GM18867 (cell line): ENCODE data around the gene PTAR1.
A peak's percentile ranks its signal among the peaks of the same experiment; 100 is the strongest.
"Not testable (repeated sequence)": the region's sequence is repeated elsewhere in the genome, so short reads cannot be mapped to it uniquely, and the experiment has no call there.

Experiments
- ATAC-seq: cut with Tn5 transposase; IDR thresholded peaks from one replicate; pipeline ENCODE4 v1.9.1; 2021; ENCODE audit warnings: mild to moderate bottlenecking, moderate library complexity; ENCODE audit not compliant: unreplicated experiment

PTAR1 gene

DNA sequence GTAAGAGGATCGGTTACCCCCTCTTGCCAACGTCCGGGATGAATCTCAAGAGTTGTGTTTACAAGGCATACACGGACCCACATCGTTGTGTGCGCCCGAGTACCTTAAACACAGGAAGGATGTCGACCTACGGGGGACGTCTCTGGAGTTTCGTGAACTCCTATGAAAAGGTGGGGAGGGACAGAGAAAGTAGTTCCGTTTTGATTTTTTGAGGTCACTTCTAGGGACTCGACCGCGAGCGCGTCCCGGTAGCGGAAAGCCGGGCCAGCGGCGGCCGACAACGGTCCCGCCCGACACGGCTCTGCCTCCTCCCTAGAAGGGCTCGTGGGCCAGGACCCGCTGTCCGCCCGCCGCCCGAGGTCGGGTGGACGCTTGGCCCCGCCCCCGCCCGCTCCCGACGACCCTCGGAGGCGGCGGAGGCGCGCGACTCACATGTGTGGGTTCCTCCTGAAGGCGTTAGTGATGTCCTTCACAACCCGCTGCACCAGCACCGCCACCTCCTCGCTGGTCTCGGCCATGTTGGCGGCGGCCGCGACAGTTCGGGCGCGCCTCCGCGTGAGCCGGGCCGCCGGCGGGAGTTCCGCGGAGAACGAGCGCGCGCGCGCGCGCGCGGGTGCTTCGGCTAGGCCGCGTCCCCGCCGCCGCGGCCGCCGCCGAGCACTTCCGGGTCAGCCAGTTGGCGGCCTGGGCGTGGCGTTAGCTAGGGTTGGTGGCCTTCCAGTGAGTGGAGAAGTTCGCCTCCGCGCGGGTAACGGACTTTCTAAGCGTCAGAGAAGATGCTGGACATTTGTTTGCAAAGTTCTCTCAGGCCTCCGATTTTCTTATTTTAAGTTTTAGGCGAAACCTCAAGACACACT lies at the start of gene PTAR1:
Gene PTAR1 (minus strand): TSS at position 591 of the 857 bp plus-strand sequence. CDS start 73 bp downstream, at position 518.
- ATAC-seq, result peak; percentile 89

DNA sequence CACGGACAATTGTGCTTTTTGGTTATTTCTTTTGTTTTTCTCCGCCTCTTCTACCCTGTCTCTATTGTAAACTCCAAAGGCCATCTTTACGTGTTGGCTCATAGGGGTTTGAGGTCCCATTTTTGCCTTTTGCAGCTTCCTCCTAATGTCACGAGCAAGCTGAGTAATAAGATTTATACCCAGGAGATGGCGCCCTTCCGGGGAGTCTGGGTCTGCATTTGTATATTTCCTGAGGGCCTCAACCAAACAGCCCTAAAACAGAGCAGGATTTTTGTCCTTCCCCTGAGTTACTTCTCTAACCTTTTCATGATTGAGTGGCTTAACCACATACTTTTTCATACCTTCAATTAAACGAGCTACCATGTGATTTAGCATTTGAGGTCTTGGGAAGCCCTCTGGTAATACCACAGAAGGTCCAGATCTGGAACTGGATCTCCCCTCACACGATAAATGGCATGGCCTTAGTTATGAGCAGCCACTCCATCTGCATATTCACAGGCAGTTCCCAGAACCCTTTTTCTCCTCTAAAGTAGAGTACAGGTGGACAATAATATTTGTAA lies 49.6 kb upstream of the PTAR1 start:
- ATAC-seq, result no peak

GRCh38 chr9:69806627-69807026 lies 46.8 kb upstream of the PTAR1 start:
- ATAC-seq, result peak; percentile 8

DNA sequence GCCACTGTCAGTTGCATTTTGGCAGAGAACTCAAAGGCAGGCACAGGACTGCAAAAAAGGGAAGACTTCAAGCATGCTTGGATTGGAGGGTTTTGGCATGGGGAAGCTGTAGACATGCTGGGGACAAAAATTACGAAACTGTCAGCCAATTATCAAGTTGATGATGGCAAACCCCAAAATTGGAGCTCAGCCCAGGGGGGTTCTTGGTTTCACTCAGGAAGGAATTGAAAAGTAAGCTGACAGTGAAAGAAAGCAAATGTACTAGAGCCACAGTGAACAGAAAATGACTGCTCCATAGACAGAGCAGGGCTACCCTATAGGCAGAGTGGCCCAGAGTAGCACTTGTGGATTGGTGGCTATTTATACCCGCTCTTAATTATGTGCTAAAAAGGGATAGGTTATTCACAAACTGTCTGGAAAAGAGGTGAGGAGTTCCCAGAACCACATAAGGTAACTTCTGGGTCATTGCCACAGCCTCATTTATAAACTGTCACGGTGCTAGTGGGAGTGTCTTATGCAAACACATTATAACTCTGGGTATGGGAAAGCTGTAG lies 46.2 kb upstream of the PTAR1 start:
- peak; percentile 54 for ATAC-seq

GRCh38 chr9:69801989-69802388 lies 42.2 kb upstream of the PTAR1 start:
- ATAC-seq, result no peak

GRCh38 chr9:69800027-69800426 lies 40.2 kb upstream of the PTAR1 start:
- not testable (repeated sequence) for ATAC-seq

- not testable (repeated sequence) for ATAC-seq
These were observed 39.7 kb upstream of the PTAR1 start for GRCh38 chr9:69799521-69799920.

GRCh38 chr9:69798744-69799143 lies 38.9 kb upstream of the PTAR1 start:
- ATAC-seq, result no peak

DNA sequence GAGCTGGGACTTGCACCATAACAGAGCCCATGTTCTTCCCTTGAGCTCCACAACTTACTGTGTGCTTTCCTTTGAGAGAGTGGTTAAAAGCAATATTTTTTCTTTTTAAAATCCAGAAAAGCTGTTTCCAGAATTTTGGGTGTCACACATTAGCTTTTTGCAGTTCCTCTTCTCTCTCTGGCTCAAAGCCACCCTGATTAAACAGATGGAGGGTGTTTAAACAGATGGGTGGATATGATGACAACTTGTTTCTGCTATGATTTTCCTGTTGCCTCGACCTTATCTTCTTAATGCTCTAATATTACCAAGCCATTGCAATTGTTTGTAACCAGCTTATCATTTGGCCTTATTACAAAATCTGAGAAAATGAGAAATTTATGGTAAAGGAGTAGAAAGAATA lies 37.9 kb upstream of the PTAR1 start:
- no peak for ATAC-seq

- ATAC-seq, result no peak
These were observed 34.5 kb upstream of the PTAR1 start for GRCh38 chr9:69794356-69794755.

DNA sequence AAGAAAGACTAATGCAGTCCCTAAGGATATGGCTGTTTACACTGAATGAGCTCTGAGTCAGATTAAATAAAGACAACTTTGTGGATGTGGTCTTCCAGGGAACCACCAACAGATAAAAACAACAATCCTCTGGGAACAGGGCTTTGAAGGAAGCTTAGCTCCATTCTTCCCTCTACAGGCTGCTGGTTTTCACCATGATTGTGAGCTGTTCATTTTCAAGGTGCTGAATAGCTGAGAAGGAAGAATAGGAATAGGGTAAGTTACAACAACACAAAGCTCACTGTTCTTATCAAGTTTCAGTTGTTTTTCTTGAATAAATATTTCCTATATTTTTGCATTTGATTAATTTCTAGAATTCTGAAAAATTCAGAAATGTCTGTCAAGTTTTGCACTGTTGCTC lies 25.9 kb upstream of the PTAR1 start:
- ATAC-seq, result no peak

DNA sequence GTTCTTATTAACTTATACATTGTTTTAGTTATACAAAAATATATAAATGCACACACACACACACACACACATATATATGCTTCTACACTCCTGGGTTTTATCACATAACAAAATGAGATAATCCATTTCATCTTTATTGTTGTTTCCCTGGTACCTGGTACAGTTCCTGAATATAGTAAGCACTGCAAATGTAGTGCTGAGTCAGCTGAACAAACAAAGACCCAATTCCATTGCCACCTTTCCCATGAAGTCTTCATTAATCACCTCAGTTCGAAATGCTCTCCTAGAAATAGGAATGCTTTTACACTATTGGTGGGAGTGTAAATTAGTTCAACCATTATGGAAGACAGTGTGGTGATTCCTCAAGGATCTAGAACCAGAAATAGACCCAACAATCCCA lies 13.4 kb upstream of the PTAR1 start:
- ATAC-seq, result no peak

- no peak for ATAC-seq
These were observed 12.1 kb upstream of the PTAR1 start for GRCh38 chr9:69771775-69772418.

GRCh38 chr9:69768716-69769115 lies 8.9 kb upstream of the PTAR1 start:
- no peak for ATAC-seq

- no peak for ATAC-seq
These were observed 8.3 kb upstream of the PTAR1 start for GRCh38 chr9:69768101-69768500.

DNA sequence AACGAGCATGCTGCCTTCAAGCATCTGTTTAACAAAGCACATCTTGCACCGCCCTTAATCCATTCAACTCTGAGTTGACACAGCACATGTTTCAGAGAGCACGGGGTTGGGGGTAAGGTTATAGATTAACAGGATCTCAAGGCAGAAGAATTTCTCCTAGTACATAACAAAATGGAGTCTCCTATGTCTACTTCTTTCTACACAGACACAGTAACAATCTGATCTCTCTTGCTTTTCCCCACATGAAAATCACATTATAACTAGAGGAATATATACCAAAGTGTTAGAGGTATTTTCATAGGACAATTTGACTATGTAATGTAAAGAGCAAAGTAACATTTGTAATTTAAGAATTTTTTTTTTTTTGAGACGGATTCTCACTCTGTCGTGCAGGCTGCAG lies 4.1 kb upstream of the PTAR1 start:
- ATAC-seq, result not testable (repeated sequence)

- no peak for ATAC-seq
These were observed 2.7 kb upstream of the PTAR1 start for GRCh38 chr9:69762527-69762926.

DNA sequence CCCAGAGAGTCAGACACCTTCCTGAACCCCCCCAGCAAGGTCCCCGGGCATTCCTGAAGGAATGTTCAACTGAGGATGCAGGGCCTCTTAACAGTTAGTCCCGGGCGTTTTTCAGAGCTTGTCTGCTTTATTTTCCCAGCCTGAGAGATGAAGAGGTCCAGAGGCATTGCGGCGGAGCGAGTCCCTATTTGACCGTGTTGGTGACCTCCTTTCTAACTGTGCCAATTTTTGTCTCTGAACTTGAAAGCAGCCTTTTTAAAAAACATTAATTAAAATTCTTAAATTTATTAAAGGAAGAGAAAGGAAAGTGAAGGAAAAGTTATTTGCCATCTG lies 433 bp upstream of the PTAR1 start:
- ATAC-seq, result no peak

GRCh38 chr9:69759021-69759420 lies 790 bp downstream of the PTAR1 start:
- ATAC-seq, result peak; percentile 3

DNA sequence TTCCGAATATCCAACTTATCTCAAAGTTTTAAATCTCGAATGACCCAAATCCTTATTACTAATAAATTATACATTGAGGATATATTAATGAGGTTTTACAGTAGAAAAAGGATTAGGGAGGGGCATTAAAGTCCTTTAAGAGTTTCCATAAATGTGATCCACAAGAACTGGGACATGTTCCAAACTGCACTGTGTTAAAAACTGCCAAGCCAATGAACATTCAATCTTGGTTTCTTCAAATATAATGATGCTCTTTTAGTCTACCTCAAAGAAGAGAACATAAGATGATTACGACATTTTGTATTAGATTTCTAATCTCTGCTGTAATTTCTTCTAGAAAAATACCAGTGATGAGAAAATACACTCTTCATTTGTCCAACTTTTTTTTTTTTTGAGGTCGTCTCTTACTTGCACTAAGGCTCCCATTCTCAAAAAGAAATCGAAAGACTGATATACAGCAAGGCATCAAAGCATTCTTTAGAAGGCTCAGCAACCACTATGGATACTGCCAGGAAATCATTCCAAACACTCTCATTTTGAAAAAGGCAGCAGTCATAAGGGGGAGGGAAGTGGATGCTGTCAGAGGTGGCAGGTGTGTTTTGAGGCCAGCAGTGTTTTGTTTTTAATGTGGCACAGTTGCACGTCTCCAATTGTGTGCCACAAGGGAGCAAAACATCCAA lies 1.7 kb downstream of the PTAR1 start:
- no peak for ATAC-seq

DNA sequence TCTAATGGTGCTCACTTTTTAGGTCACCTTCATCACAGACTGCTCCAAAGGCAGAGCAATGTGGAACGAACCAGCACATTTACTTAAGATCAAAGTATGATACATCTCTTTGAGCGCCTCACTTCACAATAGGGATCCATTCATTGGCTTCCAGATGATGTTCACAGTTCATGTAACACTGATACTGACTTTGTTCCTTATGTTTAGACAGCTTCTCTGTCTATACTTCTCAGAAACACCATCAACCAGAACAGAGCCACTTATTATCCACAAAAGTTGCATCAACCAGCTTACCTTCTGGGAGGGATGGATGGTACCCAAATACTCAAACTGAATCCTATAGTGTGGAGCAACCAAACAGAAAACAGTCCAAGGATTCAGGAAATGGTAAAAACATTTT lies 4.6 kb downstream of the PTAR1 start:
- ATAC-seq, result no peak
